Measurements from ENCODE around the gene SLC26A5.
"Not testable (repeated sequence)": the region's sequence is repeated elsewhere in the genome, so short reads cannot be mapped to it uniquely, and the experiment has no call there.

SLC26A5 gene

GRCh38 chr7:103425177-103425576 is 20.8 kb downstream of the SLC26A5 start:
- no peak for DNase-seq (ENCODE audit: low spot score)
- no peak overlapping the region for H3K4me3 ChIP-seq
- no peak for TF ChIP-seq CTCF (IDR thresholded peaks at IDR 0.05)
- no peak overlapping the region for H3K27ac ChIP-seq

- DNase-seq (ENCODE audit: low spot score), result no peak
- no peak overlapping the region for H3K4me3 ChIP-seq
- no peak for TF ChIP-seq CTCF (IDR thresholded peaks at IDR 0.05)
- no peak overlapping the region for H3K27ac ChIP-seq
These were observed 22.4 kb downstream of the SLC26A5 start for GRCh38 chr7:103423467-103424179.

GRCh38 chr7:103420857-103421384 is 25.1 kb downstream of the SLC26A5 start:
- no peak for TF ChIP-seq CTCF (IDR thresholded peaks at IDR 0.05)
- DNase-seq (ENCODE audit: low spot score), result no peak
- Histone ChIP-seq H3K4me3 (no peak overlapping the region), H3K27ac (no peak overlapping the region)

- Histone ChIP-seq H3K27ac (no peak overlapping the region), H3K4me3 (no peak overlapping the region)
- no peak for DNase-seq (ENCODE audit: low spot score)
- no peak for TF ChIP-seq CTCF (IDR thresholded peaks at IDR 0.05)
These were observed 27.8 kb downstream of the SLC26A5 start for GRCh38 chr7:103418241-103418640.

DNA sequence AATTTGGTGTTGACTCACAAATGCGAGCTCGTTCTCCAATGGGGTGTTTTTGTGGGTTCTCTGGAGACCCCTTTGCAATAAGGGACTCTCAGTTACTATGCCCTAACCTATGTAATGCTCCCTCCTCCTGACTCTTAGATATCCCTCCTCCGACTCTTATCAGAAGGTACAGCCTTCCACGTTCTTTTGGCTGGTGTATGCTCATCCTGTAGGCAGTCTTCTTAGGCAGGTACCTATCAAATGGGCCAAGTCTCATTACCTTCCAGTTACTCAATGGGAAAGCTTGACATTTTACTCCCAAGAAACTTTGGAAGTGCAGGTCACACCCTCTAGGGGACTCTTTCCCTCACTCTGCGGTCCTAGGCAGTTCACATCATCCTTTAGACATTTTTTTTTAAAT is 32.6 kb downstream of the SLC26A5 start:
- Histone ChIP-seq H3K4me3 (no peak overlapping the region), H3K27ac (no peak overlapping the region)
- TF ChIP-seq CTCF (IDR thresholded peaks at IDR 0.05), result no peak
- no peak for DNase-seq (ENCODE audit: low spot score)

DNA sequence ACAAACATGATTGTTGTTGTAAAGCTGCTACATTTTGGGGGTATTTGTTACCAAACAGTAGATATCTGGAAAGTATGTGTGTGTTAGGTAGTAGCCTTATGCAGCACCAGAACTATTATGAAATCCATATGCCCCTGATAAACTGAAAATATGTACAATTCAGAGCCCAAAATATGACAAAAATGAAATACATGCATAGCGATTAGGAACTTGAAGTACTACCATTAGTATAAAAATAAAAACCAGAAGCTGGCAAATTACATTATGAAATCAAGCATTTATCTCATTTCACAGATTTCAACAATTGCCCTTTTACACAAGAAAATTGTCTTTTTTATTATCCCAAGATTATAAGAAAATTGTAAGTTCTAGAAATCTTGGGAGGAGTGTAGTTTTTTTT is 33.9 kb downstream of the SLC26A5 start:
- no peak for DNase-seq (ENCODE audit: low spot score)
- Histone ChIP-seq H3K4me3 (no peak overlapping the region), H3K27ac (no peak overlapping the region)
- TF ChIP-seq CTCF (IDR thresholded peaks at IDR 0.05), result no peak

DNA sequence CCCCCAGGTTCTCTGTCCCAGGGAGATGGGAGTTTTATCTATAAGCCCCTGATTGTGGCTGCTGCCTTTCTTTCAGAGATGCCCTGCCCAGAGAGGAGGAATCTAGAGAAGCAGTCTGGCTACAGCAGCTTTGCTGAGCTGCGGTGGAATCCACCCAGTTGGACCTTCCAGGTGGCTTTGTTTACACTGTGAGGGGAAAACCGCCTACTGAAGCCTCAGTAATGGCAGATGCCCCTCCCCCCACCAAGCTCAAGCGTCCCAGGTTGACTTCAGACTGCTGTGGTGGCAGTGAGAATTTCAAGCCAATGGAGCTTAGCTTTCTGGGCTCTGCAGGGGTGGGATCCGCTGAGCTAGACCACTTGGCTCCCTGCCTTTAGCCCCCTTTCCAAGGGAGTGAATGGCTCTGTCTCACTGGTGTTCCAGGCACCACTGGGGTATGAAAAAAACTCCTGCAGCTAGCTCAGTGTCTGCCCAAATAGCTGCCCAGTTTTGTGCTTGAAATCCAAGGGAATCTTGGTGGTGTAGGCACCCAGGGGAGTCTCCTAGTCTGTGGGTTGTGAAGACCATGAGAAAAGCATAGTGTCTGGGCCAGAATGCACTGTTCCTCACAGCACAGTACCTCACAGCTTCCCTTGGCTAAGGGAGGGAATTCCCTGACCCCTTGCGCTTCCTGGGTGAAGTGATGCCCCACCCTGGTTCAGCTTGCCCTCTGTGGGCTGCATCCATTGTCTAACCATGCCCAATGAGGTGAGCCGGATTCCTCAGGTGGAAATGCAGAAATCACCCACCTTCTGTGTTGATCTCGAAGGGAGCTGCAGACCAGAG is 40.0 kb downstream of the SLC26A5 start:
- H3K27ac ChIP-seq; DNase-seq (ENCODE audit: low spot score); H3K4me3 ChIP-seq: not testable (repeated sequence)

DNA sequence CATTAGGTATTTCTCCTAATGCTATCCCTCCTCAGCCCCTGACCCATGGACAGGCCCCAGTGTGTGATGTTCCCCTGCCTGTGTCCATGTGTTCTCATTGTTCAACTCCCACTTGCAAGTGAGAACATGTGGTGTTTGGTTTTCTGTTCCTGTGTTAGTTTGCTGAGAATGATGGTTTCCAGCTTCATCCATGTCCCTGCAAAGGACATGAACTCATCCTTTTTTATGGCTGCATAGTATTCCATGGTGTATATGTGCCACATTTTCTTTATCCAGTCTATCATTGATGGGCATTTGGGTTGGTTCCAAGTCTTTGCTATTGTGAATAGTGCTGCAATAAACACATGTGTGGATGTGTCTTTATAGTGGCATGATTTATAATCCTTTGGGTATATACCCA is 46.3 kb downstream of the SLC26A5 start:
- not testable (repeated sequence) for H3K27ac ChIP-seq; DNase-seq (ENCODE audit: low spot score); H3K4me3 ChIP-seq
